IMR-90 (cell line): ENCODE results near the gene TM4SF5.

Source experiments
- BHLHE40 ChIP-seq: fragments of 150-350 bp; IDR thresholded peaks from 2 replicates; pipeline ENCODE4 v1.6.1; 2016; ENCODE audit warnings: mild to moderate bottlenecking, low read depth, low read length
- CEBPB ChIP-seq: IDR thresholded peaks from 2 replicates; pipeline ENCODE4 v1.6.1; 2012; ENCODE audit warnings: low read depth, low read length, improper control_type of control experiment
- ELK1 ChIP-seq: fragments of 150-350 bp; IDR thresholded peaks from 2 replicates; pipeline ENCODE4 v1.6.1; 2016; ENCODE audit warnings: low read depth, mild to moderate bottlenecking, low read length, moderate library complexity, borderline replicate concordance
- FOS ChIP-seq: fragments of 150-350 bp; IDR thresholded peaks from 2 replicates; pipeline ENCODE4 v1.6.1; 2016; ENCODE audit warnings: low read depth, low read length
- MAFK ChIP-seq: IDR thresholded peaks from 2 replicates; pipeline ENCODE4 v1.6.1; 2012; ENCODE audit warnings: low read depth, low read length, improper control_type of control experiment
- MAZ ChIP-seq: IDR thresholded peaks from 2 replicates; pipeline ENCODE4 v1.6.1; 2012; ENCODE audit warnings: low read depth, mild to moderate bottlenecking, low read length, improper control_type of control experiment, moderate library complexity, borderline replicate concordance
- MXI1 ChIP-seq: IDR thresholded peaks from 2 replicates; pipeline ENCODE4 v1.6.1; 2012; ENCODE audit warnings: low read depth, mild to moderate bottlenecking, low read length, moderate library complexity, borderline replicate concordance
- POLR2A ChIP-seq: IDR thresholded peaks from 2 replicates; pipeline ENCODE4 v1.6.1; 2012; ENCODE audit warnings: mild to moderate bottlenecking, low read depth, low read length
- RAD21 ChIP-seq: IDR thresholded peaks from 2 replicates; pipeline ENCODE4 v1.6.1; 2012; ENCODE audit warnings: low read length, improper control_type of control experiment
- RCOR1 ChIP-seq: IDR thresholded peaks from 2 replicates; pipeline ENCODE4 v1.6.1; 2012; ENCODE audit warnings: mild to moderate bottlenecking, low read length, improper control_type of control experiment; ENCODE audit not compliant: insufficient replicate concordance
- RFX5 ChIP-seq: IDR thresholded peaks from 2 replicates; pipeline ENCODE4 v1.8.0; 2012; ENCODE audit warnings: low read depth, mild to moderate bottlenecking, low read length, moderate library complexity
- SMC3 ChIP-seq: fragments of 150-350 bp; IDR thresholded peaks from 2 replicates; pipeline ENCODE4 v1.6.1; 2016; ENCODE audit warnings: low read depth, mild to moderate bottlenecking, antibody characterized with exemption, low read length, moderate library complexity
- TF ChIP-seq, protein P1 (sequence below): conservative IDR thresholded peaks from 2 replicates; pipeline ENCODE4 v1.5.1; 2012; ENCODE audit warnings: mild to moderate bottlenecking, low read depth, low read length, improper control_type of control experiment
- TF ChIP-seq, protein P2 (sequence below): fragments of 150-350 bp; IDR thresholded peaks from 2 replicates; pipeline ENCODE4 v1.6.1; 2017; ENCODE audit warnings: mild to moderate bottlenecking, antibody characterized with exemption, low read length, low read depth

- TF ChIP-seq, protein P1, sequence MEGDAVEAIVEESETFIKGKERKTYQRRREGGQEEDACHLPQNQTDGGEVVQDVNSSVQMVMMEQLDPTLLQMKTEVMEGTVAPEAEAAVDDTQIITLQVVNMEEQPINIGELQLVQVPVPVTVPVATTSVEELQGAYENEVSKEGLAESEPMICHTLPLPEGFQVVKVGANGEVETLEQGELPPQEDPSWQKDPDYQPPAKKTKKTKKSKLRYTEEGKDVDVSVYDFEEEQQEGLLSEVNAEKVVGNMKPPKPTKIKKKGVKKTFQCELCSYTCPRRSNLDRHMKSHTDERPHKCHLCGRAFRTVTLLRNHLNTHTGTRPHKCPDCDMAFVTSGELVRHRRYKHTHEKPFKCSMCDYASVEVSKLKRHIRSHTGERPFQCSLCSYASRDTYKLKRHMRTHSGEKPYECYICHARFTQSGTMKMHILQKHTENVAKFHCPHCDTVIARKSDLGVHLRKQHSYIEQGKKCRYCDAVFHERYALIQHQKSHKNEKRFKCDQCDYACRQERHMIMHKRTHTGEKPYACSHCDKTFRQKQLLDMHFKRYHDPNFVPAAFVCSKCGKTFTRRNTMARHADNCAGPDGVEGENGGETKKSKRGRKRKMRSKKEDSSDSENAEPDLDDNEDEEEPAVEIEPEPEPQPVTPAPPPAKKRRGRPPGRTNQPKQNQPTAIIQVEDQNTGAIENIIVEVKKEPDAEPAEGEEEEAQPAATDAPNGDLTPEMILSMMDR: no peak
- TF ChIP-seq RFX5: no peak
- TF ChIP-seq POLR2A: no peak
- no peak for TF ChIP-seq MXI1
- TF ChIP-seq MAZ: no peak
- no peak for TF ChIP-seq MAFK
- TF ChIP-seq RAD21: no peak
- TF ChIP-seq CEBPB: no peak
- TF ChIP-seq, protein P2, sequence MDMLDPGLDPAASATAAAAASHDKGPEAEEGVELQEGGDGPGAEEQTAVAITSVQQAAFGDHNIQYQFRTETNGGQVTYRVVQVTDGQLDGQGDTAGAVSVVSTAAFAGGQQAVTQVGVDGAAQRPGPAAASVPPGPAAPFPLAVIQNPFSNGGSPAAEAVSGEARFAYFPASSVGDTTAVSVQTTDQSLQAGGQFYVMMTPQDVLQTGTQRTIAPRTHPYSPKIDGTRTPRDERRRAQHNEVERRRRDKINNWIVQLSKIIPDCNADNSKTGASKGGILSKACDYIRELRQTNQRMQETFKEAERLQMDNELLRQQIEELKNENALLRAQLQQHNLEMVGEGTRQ: no peak
- no peak for TF ChIP-seq SMC3
- TF ChIP-seq FOS: no peak
- no peak for TF ChIP-seq ELK1
- TF ChIP-seq BHLHE40: no peak
- no peak for TF ChIP-seq RCOR1
Observed at GRCh38 chr17:4741544-4741943, 30.1 kb upstream of the TM4SF5 start.
